OCI-LY7 (cell line): ENCODE measurements around the gene STK11IP.

Experiments used
- EZH2phosphoT487 ChIP-seq: fragments of 200-600 bp; sonication (generic); IDR thresholded peaks from 2 replicates; pipeline ENCODE4 v1.6.1; 2018; ENCODE audit warnings: low read depth, borderline replicate concordance, mild to moderate bottlenecking, mixed run types, antibody characterized with exemption, low read length, moderate library complexity, mixed read lengths
- TF ChIP-seq, protein P1 (sequence below): fragments of 200-600 bp; sonication (generic); conservative IDR thresholded peaks from 2 replicates; pipeline ENCODE4 v1.5.1; 2014; ENCODE audit warnings: mild to moderate bottlenecking, antibody characterized with exemption, low read length, moderate library complexity, mixed read lengths

GRCh38 chr2:219557320-219557719 lies 40.3 kb upstream of the STK11IP start:
- TF ChIP-seq, protein P1, sequence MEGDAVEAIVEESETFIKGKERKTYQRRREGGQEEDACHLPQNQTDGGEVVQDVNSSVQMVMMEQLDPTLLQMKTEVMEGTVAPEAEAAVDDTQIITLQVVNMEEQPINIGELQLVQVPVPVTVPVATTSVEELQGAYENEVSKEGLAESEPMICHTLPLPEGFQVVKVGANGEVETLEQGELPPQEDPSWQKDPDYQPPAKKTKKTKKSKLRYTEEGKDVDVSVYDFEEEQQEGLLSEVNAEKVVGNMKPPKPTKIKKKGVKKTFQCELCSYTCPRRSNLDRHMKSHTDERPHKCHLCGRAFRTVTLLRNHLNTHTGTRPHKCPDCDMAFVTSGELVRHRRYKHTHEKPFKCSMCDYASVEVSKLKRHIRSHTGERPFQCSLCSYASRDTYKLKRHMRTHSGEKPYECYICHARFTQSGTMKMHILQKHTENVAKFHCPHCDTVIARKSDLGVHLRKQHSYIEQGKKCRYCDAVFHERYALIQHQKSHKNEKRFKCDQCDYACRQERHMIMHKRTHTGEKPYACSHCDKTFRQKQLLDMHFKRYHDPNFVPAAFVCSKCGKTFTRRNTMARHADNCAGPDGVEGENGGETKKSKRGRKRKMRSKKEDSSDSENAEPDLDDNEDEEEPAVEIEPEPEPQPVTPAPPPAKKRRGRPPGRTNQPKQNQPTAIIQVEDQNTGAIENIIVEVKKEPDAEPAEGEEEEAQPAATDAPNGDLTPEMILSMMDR: no peak
- no peak for TF ChIP-seq EZH2phosphoT487
